Uterus (tissue), 4 donors: ENCODE measurements around the gene USP21. TPM values are rescaled to one million over a fixed set of nuclear protein-coding genes. Genes with fewer than 3 reads are reported as not detected.

ENCODE experiments used
- DNase-seq, 2 donors: peaks; one replicate each; pipeline ENCODE4 v3.0.0-alpha.2; 2019 to 2020
- H3K27ac ChIP-seq, 2 donors: fragments of 200-600 bp; sonication (generic); 1 replicate in 1 of 2; 2 replicates in 1 of 2; pipeline ENCODE4 v1.5.1; 2016 to 2018
- H3K27me3 ChIP-seq, 2 donors: fragments of 200-600 bp; sonication (generic); one replicate each; pipeline ENCODE4 v1.5.1; 2018 to 2019; ENCODE audit warnings: control low read depth in 1 of 2
- H3K36me3 ChIP-seq, 2 donors: fragments of 200-600 bp; sonication (generic); one replicate each; pipeline ENCODE4 v1.5.1; 2019; ENCODE audit warnings: control low read depth in 1 of 2
- H3K4me1 ChIP-seq, 2 donors: fragments of 200-600 bp; sonication (generic); one replicate each; pipeline ENCODE4 v1.5.1; 2018 to 2019; ENCODE audit warnings: control low read depth in 1 of 2
- H3K4me3 ChIP-seq, 2 donors: fragments of 200-600 bp; sonication (generic); 1 replicate in 1 of 2; 2 replicates in 1 of 2; pipeline ENCODE4 v1.5.1; 2018 to 2019; ENCODE audit warnings: mild to moderate bottlenecking in 1 of 2
- H3K9me3 ChIP-seq, 2 donors: fragments of 200-600 bp; sonication (generic); one replicate each; pipeline ENCODE4 v1.5.1; 2019; ENCODE audit warnings: control low read depth in 1 of 2
- CTCF ChIP-seq, 4 experiments: fragments of 200-600 bp in 2 of 4; fragments of 450-650 bp in 2 of 4; sonication (generic) in 2 of 4; IDR thresholded peaks; one replicate each; pipeline ENCODE4 v1.5.1; 2016 to 2019; ENCODE audit warnings: antibody characterized with exemption in 4 of 4, mild to moderate bottlenecking in 2 of 4, moderate library complexity in 1 of 4
- POLR2A ChIP-seq, 2 donors: fragments of 450-650 bp; IDR thresholded peaks; one replicate each; pipeline ENCODE4 v1.6.1; 2016; ENCODE audit warnings: antibody characterized with exemption in 2 of 2, mild to moderate bottlenecking in 1 of 2, moderate library complexity in 1 of 2
- intact Hi-C: fragments of 100-400 bp; cut with DNase I; formaldehyde crosslinking; loops from one replicate; pipeline ENCODE4 v1.15.1; 2023; ENCODE audit warnings: low total_unique reads
- total RNA-seq, 4 donors: library from RNA; depleted of rRNA in 3 of 4; stranded (reverse); fragments of >200 nt in 3 of 4; gene quantifications; one replicate each; pipeline versions ENCODE4 v1.1.0 to v1.2.4, GENCODE V29; 2014 to 2023
- donor health status: DM: yes; HTN: yes; CAD: no.

Gene USP21
- total RNA-seq, 4 donors from 2014 or later: 4.1 to 38.1 (median 29.9) TPM

- no peak for TF ChIP-seq POLR2A (IDR thresholded peaks at IDR 0.05)
- no peak for TF ChIP-seq CTCF (IDR thresholded peaks at IDR 0.05)
- intact Hi-C loops: no loop called here
- H3K9me3 ChIP-seq: no peaks in the 10 kb centered on the region
- no peaks in the 10 kb centered on the region for H3K27me3 ChIP-seq
- H3K4me3 ChIP-seq: no peak overlapping the region
- H3K27ac ChIP-seq: peak overlapping the region; percentile 55 to 66
- no peak for DNase-seq
- H3K4me1 ChIP-seq: no peaks in the 10 kb centered on the region
- H3K36me3 ChIP-seq: no peaks in the 10 kb centered on the region
These were observed 26.5 kb downstream of the USP21 start for GRCh38 chr1:161185732-161186311.

GRCh38 chr1:161187311-161187710 lies 28.0 kb downstream of the USP21 start:
- no peak for TF ChIP-seq POLR2A (IDR thresholded peaks at IDR 0.05)
- TF ChIP-seq CTCF (IDR thresholded peaks at IDR 0.05): no peak
- Histone ChIP-seq H3K27me3 (no peaks in the 10 kb centered on the region), H3K4me1 (no peaks in the 10 kb centered on the region), H3K36me3 (no peaks in the 10 kb centered on the region), H3K27ac (no peak overlapping the region), H3K4me3 (no peak overlapping the region), H3K9me3 (no peaks in the 10 kb centered on the region)
- intact Hi-C loops: no loop called here
- DNase-seq: no peak

GRCh38 chr1:161188381-161188780 lies 29.1 kb downstream of the USP21 start:
- TF ChIP-seq CTCF (IDR thresholded peaks at IDR 0.05) (no peak), POLR2A (IDR thresholded peaks at IDR 0.05) (no peak)
- Histone ChIP-seq H3K27ac (no peak overlapping the region), H3K9me3 (no peaks in the 10 kb centered on the region), H3K4me1 (no peaks in the 10 kb centered on the region), H3K36me3 (no peaks in the 10 kb centered on the region), H3K4me3 (no peak overlapping the region), H3K27me3 (no peaks in the 10 kb centered on the region)
- intact Hi-C loops: no loop called here
- DNase-seq: no peak

- H3K4me1 ChIP-seq: peaks cover 0 to 3% of the 10 kb centered on the region in 2 donors
- H3K4me3 ChIP-seq: no peak overlapping the region
- DNase-seq: no peak
- no peak overlapping the region for H3K27ac ChIP-seq
- TF ChIP-seq CTCF (IDR thresholded peaks at IDR 0.05) (no peak), POLR2A (IDR thresholded peaks at IDR 0.05) (no peak)
- no peaks in the 10 kb centered on the region for H3K9me3 ChIP-seq
- no peaks in the 10 kb centered on the region for H3K36me3 ChIP-seq
- H3K27me3 ChIP-seq: no peaks in the 10 kb centered on the region
- intact Hi-C loops: no loop called here
These were observed 29.7 kb downstream of the USP21 start for GRCh38 chr1:161189036-161189435.

GRCh38 chr1:161190962-161191521 lies 31.7 kb downstream of the USP21 start:
- no peaks in the 10 kb centered on the region for H3K27me3 ChIP-seq
- H3K36me3 ChIP-seq: no peaks in the 10 kb centered on the region
- intact Hi-C loops: no loop called here
- H3K27ac ChIP-seq: no peak overlapping the region
- no peak for TF ChIP-seq CTCF (IDR thresholded peaks at IDR 0.05)
- no peak for TF ChIP-seq POLR2A (IDR thresholded peaks at IDR 0.05)
- H3K9me3 ChIP-seq: no peaks in the 10 kb centered on the region
- no peak overlapping the region for H3K4me3 ChIP-seq
- peaks cover 0 to 3% of the 10 kb centered on the region in 2 donors for H3K4me1 ChIP-seq
- DNase-seq: no peak
